GM23338 (cell line): ENCODE measurements around the gene SMAGP. TPM values are rescaled to one million over a fixed set of nuclear protein-coding genes. Genes with fewer than 3 reads are reported as not detected.

Experiments
- ATAC-seq: fragments of 200-7000 bp; cut with Tn5 transposase; 3 replicates; pipeline ENCODE4 v1.9.1; 2020
- DNase-seq: peaks from one replicate; pipeline ENCODE4 v3.0.0-alpha.2; 2015; ENCODE audit warnings: low spot score
- H2AFZ ChIP-seq: fragments of 200-600 bp; sonication (generic); 2 replicates; pipeline ENCODE4 v1.8.0; 2016; ENCODE audit warnings: antibody characterized with exemption, mild to moderate bottlenecking, moderate library complexity
- H3F3A ChIP-seq: fragments of 200-600 bp; sonication (generic); replicated peaks from 2 replicates; pipeline ENCODE4 v1.8.0; 2017; ENCODE audit warnings: antibody characterized with exemption, mixed run types, low read depth
- H3K27ac ChIP-seq: fragments of 200-600 bp; sonication (generic); 2 replicates; pipeline ENCODE4 v1.6.1; 2016; ENCODE audit warnings: low read depth
- H3K27me3 ChIP-seq: fragments of 200-600 bp; sonication (generic); 2 replicates; pipeline ENCODE4 v1.8.0; 2016; ENCODE audit warnings: mild to moderate bottlenecking, mixed run types, moderate library complexity; ENCODE audit not compliant: insufficient read depth
- H3K36me3 ChIP-seq: fragments of 200-600 bp; sonication (generic); 2 replicates; pipeline ENCODE4 v1.8.0; 2016; ENCODE audit warnings: mild to moderate bottlenecking; ENCODE audit not compliant: insufficient read depth
- H3K4me1 ChIP-seq: fragments of 200-600 bp; sonication (generic); 2 replicates; pipeline ENCODE4 v1.8.0; 2016; ENCODE audit warnings: mild to moderate bottlenecking, moderate library complexity; ENCODE audit not compliant: insufficient read depth
- H3K4me2 ChIP-seq: fragments of 200-600 bp; sonication (generic); 2 replicates; pipeline ENCODE4 v1.7.1; 2017; ENCODE audit warnings: mixed run types
- H3K4me3 ChIP-seq: fragments of 200-600 bp; sonication (generic); 2 replicates; pipeline ENCODE4 v1.6.1; 2016; ENCODE audit warnings: mixed run types
- H3K79me2 ChIP-seq: fragments of 200-600 bp; sonication (generic); replicated peaks from 2 replicates; pipeline ENCODE4 v1.8.0; 2017; ENCODE audit warnings: mild to moderate bottlenecking; ENCODE audit not compliant: insufficient read depth
- H3K9me2 ChIP-seq: fragments of 200-600 bp; sonication (generic); 2 replicates; pipeline ENCODE4 v1.8.0; 2017; ENCODE audit not compliant: insufficient read depth
- H4K20me1 ChIP-seq: fragments of 200-600 bp; sonication (generic); replicated peaks from 2 replicates; pipeline ENCODE4 v1.8.0; 2017; ENCODE audit warnings: mild to moderate bottlenecking; ENCODE audit not compliant: insufficient read depth
- H3K27ac Mint-ChIP-seq: 2 replicates; pipeline ENCODE4 v1.8.0; 2020; ENCODE audit warnings: inconsistent platforms, mild to moderate bottlenecking, moderate library complexity, mixed read lengths
- H3K27me3 Mint-ChIP-seq: 3 replicates; pipeline ENCODE4 v1.8.0; 2022; ENCODE audit warnings: low read depth, mild to moderate bottlenecking, moderate library complexity, mixed read lengths, inconsistent platforms; ENCODE audit not compliant: insufficient read depth, poor library complexity
- H3K36me3 Mint-ChIP-seq: 3 replicates; pipeline ENCODE4 v1.8.0; 2021; ENCODE audit warnings: low read depth, mild to moderate bottlenecking, inconsistent platforms, moderate library complexity, mixed read lengths
- H3K4me1 Mint-ChIP-seq: 3 replicates; pipeline ENCODE4 v1.8.0; 2020; ENCODE audit warnings: mild to moderate bottlenecking, inconsistent platforms, mixed read lengths
- H3K4me3 Mint-ChIP-seq: 3 replicates; pipeline ENCODE4 v1.8.0; 2021; ENCODE audit warnings: moderate library complexity, mild to moderate bottlenecking, inconsistent platforms, mixed read lengths
- H3K9me3 Mint-ChIP-seq: 3 replicates; pipeline ENCODE4 v1.8.0; 2020; ENCODE audit warnings: moderate library complexity, mild to moderate bottlenecking, inconsistent platforms, mixed read lengths
- CREB1 ChIP-seq: fragments of 250-450 bp; sonication (Bioruptor Pico); IDR thresholded peaks from 2 replicates; pipeline ENCODE4 v1.5.0; 2020; ENCODE audit warnings: low read depth, mild to moderate bottlenecking, moderate library complexity
- EZH2 ChIP-seq: fragments of 200-600 bp; sonication (generic); IDR thresholded peaks from one replicate; pipeline ENCODE4 v1.8.0; 2017; ENCODE audit warnings: antibody characterized with exemption, mild to moderate bottlenecking, low read depth; ENCODE audit not compliant: unreplicated experiment
- EZH2phosphoT487 ChIP-seq: fragments of 200-600 bp; sonication (generic); IDR thresholded peaks from one replicate; pipeline ENCODE4 v1.8.1; 2018; ENCODE audit warnings: antibody characterized with exemption; ENCODE audit not compliant: unreplicated experiment
- JUNB ChIP-seq: IDR thresholded peaks from one replicate; pipeline ENCODE4 v1.6.1; 2016; ENCODE audit warnings: antibody characterized with exemption; ENCODE audit not compliant: unreplicated experiment
- NANOG ChIP-seq: IDR thresholded peaks from 2 replicates; pipeline ENCODE4 v1.6.1; 2016; ENCODE audit warnings: antibody characterized with exemption, borderline replicate concordance
- POLR2AphosphoS5 ChIP-seq: IDR thresholded peaks from 2 replicates; pipeline ENCODE4 v1.6.1; 2016; ENCODE audit warnings: antibody characterized with exemption, low read depth
- STAT1 ChIP-seq: IDR thresholded peaks from one replicate; pipeline ENCODE4 v1.6.1; 2016; ENCODE audit warnings: antibody characterized with exemption; ENCODE audit not compliant: unreplicated experiment
- ZNF114 ChIP-seq: fragments of 250-450 bp; sonication (Bioruptor Pico); IDR thresholded peaks from 2 replicates; pipeline ENCODE4 v1.5.0; 2020; ENCODE audit warnings: mild to moderate bottlenecking, moderate library complexity
- ZNF331 ChIP-seq: fragments of 250-450 bp; sonication (Bioruptor Pico); IDR thresholded peaks from 2 replicates; pipeline ENCODE4 v1.5.0; 2020; ENCODE audit warnings: low read depth, mild to moderate bottlenecking, moderate library complexity
- polyA plus RNA-seq: library from polyadenylated mRNA; unstranded; fragments of >200 nt; fragmentation: Nextera tagmentation; extraction: Ambion mirVana; gene quantifications from 2 replicates; pipeline ENCODE4 v1.2.1, GENCODE V29; 2016
- total RNA-seq: library from RNA; depleted of rRNA; stranded (reverse); fragments of >200 nt; shearing (Covaris generic); gene quantifications from 2 replicates; pipeline ENCODE4 v1.2.3, GENCODE V29; 2014
- TF ChIP-seq, protein P1 (sequence below): IDR thresholded peaks from 2 replicates; pipeline ENCODE4 v1.6.1; 2016; ENCODE audit warnings: antibody characterized with exemption
- TF ChIP-seq, protein P2 (sequence below), 2 experiments: fragments of 200-600 bp in 1 of 2; sonication (generic) in 1 of 2; conservative IDR thresholded peaks; 2 replicates each; pipeline versions ENCODE4 v1.5.1 to v1.6.1; 2016 to 2017; ENCODE audit warnings: antibody characterized with exemption in 2 of 2, low read depth in 2 of 2, mild to moderate bottlenecking in 2 of 2, moderate library complexity in 1 of 2
- TF ChIP-seq, protein P3 (sequence below): IDR thresholded peaks from one replicate; pipeline ENCODE4 v1.6.1; 2018; ENCODE audit warnings: antibody characterized with exemption; ENCODE audit not compliant: unreplicated experiment
- TF ChIP-seq, protein P4 (sequence below): fragments of 250-450 bp; sonication (Bioruptor Pico); IDR thresholded peaks from 2 replicates; pipeline ENCODE4 v1.5.0; 2020; ENCODE audit warnings: mild to moderate bottlenecking, moderate library complexity

Gene SMAGP
- total and polyA plus RNA-seq, 2 experiments from 2014 or later = 4.7 to 8.2 TPM

DNA sequence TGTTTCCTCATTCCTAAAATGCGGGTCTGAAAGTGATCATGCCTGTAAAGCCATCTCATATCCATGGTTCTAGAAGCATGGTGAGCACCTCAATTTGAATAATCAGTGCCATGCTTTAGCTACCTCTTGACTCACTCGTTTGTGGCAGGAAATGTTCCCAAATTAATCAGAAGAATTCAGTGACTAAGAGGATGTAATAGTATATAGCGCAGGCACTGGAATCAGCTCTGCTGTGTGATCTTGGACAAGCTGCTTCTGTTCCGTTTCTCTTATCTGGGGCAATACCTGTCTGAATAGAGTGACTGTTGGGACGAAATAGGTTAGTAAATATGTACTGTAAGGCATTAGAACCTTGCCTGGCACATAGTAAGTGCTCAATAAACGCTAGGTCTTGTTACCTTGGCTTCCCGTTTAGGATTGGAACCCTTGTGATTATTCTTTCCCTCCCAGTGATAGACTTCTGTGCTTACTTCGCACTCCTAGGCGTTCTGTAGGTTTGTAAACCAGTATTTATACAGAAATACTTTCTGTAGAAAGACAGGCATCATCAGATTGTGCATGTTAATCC is 820 bp upstream of the SMAGP start:
- Histone ChIP-seq H3K27ac (no peak overlapping the region), H3K27me3 (peaks cover 18% of the 10 kb centered on the region), H3K79me2 (no peaks in the 10 kb centered on the region), H3K4me3 (peak overlapping the region; percentile 91), H3F3A (no peaks in the 10 kb centered on the region), H3K4me2 (peak overlapping the region; percentile 100), H3K36me3 (no peaks in the 10 kb centered on the region), H2AFZ (peak overlapping the region; percentile 99), H3K4me1 (0 out of 2 replicates have a peak, but pooled peaks cover 5% of the 10 kb centered on the region), H3K9me2 (no peaks in the 10 kb centered on the region), H4K20me1 (no peaks in the 10 kb centered on the region)
- H3K9me3 Mint-ChIP-seq = no peaks in the 10 kb centered on the region; the same call in 2 of the 3 replicates
- H3K4me1 Mint-ChIP-seq = peaks cover 13% of the 10 kb centered on the region
- TF ChIP-seq, protein P1, sequence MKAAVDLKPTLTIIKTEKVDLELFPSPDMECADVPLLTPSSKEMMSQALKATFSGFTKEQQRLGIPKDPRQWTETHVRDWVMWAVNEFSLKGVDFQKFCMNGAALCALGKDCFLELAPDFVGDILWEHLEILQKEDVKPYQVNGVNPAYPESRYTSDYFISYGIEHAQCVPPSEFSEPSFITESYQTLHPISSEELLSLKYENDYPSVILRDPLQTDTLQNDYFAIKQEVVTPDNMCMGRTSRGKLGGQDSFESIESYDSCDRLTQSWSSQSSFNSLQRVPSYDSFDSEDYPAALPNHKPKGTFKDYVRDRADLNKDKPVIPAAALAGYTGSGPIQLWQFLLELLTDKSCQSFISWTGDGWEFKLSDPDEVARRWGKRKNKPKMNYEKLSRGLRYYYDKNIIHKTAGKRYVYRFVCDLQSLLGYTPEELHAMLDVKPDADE = no peak
- TF ChIP-seq ZNF114 = no peak
- no peak for TF ChIP-seq STAT1
- TF ChIP-seq, protein P2, sequence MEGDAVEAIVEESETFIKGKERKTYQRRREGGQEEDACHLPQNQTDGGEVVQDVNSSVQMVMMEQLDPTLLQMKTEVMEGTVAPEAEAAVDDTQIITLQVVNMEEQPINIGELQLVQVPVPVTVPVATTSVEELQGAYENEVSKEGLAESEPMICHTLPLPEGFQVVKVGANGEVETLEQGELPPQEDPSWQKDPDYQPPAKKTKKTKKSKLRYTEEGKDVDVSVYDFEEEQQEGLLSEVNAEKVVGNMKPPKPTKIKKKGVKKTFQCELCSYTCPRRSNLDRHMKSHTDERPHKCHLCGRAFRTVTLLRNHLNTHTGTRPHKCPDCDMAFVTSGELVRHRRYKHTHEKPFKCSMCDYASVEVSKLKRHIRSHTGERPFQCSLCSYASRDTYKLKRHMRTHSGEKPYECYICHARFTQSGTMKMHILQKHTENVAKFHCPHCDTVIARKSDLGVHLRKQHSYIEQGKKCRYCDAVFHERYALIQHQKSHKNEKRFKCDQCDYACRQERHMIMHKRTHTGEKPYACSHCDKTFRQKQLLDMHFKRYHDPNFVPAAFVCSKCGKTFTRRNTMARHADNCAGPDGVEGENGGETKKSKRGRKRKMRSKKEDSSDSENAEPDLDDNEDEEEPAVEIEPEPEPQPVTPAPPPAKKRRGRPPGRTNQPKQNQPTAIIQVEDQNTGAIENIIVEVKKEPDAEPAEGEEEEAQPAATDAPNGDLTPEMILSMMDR (conservative IDR thresholded peaks at IDR 0.05; ENCODE audit: low read depth in 2 of 2) = no peak
- TF ChIP-seq JUNB = no peak
- TF ChIP-seq, protein P3, sequence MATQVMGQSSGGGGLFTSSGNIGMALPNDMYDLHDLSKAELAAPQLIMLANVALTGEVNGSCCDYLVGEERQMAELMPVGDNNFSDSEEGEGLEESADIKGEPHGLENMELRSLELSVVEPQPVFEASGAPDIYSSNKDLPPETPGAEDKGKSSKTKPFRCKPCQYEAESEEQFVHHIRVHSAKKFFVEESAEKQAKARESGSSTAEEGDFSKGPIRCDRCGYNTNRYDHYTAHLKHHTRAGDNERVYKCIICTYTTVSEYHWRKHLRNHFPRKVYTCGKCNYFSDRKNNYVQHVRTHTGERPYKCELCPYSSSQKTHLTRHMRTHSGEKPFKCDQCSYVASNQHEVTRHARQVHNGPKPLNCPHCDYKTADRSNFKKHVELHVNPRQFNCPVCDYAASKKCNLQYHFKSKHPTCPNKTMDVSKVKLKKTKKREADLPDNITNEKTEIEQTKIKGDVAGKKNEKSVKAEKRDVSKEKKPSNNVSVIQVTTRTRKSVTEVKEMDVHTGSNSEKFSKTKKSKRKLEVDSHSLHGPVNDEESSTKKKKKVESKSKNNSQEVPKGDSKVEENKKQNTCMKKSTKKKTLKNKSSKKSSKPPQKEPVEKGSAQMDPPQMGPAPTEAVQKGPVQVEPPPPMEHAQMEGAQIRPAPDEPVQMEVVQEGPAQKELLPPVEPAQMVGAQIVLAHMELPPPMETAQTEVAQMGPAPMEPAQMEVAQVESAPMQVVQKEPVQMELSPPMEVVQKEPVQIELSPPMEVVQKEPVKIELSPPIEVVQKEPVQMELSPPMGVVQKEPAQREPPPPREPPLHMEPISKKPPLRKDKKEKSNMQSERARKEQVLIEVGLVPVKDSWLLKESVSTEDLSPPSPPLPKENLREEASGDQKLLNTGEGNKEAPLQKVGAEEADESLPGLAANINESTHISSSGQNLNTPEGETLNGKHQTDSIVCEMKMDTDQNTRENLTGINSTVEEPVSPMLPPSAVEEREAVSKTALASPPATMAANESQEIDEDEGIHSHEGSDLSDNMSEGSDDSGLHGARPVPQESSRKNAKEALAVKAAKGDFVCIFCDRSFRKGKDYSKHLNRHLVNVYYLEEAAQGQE = no peak
- TF ChIP-seq POLR2AphosphoS5 = no peak
- TF ChIP-seq ZNF331 = no peak
- TF ChIP-seq CREB1 = no peak
- no peak for TF ChIP-seq NANOG
- TF ChIP-seq, protein P4, sequence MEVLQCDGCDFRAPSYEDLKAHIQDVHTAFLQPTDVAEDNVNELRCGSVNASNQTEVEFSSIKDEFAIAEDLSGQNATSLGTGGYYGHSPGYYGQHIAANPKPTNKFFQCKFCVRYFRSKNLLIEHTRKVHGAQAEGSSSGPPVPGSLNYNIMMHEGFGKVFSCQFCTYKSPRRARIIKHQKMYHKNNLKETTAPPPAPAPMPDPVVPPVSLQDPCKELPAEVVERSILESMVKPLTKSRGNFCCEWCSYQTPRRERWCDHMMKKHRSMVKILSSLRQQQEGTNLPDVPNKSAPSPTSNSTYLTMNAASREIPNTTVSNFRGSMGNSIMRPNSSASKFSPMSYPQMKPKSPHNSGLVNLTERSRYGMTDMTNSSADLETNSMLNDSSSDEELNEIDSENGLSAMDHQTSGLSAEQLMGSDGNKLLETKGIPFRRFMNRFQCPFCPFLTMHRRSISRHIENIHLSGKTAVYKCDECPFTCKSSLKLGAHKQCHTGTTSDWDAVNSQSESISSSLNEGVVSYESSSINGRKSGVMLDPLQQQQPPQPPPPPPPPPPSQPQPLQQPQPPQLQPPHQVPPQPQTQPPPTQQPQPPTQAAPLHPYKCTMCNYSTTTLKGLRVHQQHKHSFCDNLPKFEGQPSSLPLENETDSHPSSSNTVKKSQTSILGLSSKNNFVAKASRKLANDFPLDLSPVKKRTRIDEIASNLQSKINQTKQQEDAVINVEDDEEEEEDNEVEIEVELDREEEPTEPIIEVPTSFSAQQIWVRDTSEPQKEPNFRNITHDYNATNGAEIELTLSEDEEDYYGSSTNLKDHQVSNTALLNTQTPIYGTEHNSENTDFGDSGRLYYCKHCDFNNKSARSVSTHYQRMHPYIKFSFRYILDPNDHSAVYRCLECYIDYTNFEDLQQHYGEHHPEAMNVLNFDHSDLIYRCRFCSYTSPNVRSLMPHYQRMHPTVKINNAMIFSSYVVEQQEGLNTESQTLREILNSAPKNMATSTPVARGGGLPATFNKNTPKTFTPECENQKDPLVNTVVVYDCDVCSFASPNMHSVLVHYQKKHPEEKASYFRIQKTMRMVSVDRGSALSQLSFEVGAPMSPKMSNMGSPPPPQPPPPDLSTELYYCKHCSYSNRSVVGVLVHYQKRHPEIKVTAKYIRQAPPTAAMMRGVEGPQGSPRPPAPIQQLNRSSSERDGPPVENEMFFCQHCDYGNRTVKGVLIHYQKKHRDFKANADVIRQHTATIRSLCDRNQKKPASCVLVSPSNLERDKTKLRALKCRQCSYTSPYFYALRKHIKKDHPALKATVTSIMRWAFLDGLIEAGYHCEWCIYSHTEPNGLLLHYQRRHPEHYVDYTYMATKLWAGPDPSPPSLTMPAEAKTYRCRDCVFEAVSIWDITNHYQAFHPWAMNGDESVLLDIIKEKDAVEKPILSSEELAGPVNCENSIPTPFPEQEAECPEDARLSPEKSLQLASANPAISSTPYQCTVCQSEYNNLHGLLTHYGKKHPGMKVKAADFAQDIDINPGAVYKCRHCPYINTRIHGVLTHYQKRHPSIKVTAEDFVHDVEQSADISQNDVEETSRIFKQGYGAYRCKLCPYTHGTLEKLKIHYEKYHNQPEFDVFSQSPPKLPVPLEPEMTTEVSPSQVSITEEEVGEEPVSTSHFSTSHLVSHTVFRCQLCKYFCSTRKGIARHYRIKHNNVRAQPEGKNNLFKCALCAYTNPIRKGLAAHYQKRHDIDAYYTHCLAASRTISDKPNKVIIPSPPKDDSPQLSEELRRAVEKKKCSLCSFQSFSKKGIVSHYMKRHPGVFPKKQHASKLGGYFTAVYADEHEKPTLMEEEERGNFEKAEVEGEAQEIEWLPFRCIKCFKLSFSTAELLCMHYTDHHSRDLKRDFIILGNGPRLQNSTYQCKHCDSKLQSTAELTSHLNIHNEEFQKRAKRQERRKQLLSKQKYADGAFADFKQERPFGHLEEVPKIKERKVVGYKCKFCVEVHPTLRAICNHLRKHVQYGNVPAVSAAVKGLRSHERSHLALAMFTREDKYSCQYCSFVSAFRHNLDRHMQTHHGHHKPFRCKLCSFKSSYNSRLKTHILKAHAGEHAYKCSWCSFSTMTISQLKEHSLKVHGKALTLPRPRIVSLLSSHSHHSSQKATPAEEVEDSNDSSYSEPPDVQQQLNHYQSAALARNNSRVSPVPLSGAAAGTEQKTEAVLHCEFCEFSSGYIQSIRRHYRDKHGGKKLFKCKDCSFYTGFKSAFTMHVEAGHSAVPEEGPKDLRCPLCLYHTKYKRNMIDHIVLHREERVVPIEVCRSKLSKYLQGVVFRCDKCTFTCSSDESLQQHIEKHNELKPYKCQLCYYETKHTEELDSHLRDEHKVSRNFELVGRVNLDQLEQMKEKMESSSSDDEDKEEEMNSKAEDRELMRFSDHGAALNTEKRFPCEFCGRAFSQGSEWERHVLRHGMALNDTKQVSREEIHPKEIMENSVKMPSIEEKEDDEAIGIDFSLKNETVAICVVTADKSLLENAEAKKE (CRISPR knock-in tag) = no peak
- no peak for TF ChIP-seq EZH2
- no peak for TF ChIP-seq EZH2phosphoT487
- DNase-seq = no peak
- H3K36me3 Mint-ChIP-seq = no peaks in the 10 kb centered on the region; the same call in 2 of the 3 replicates
- ATAC-seq = no peak
- no peak overlapping the region for H3K27ac Mint-ChIP-seq
- peak overlapping the region; percentile 93 for H3K4me3 Mint-ChIP-seq
- peaks cover 21% of the 10 kb centered on the region for H3K27me3 Mint-ChIP-seq
